Measurements from ENCODE around the gene KIAA1217. TPM values are rescaled to one million over a fixed set of nuclear protein-coding genes. Genes with fewer than 3 reads are reported as not detected.

The KIAA1217 gene
- total RNA-seq, 1 experiment from 2014 or later = 7.8 TPM

- DNase-seq (ENCODE audit: low read depth, low spot score) = no peak
- ChIA-PET CTCF (no interaction called here), POLR2A (no interaction called here), RAD21 (ENCODE audit: low non-redundant PET in 1 of 2, low total read pairs in 2 of 2, uncharacterized antibody in 2 of 2, unreplicated experiment in 2 of 2) (no interaction called here)
- Histone ChIP-seq H2AFZ (ENCODE audit: low read depth, low read length, poor library complexity, severe bottlenecking) (no peak overlapping the region), H3K36me3 (ENCODE audit: control insufficient read depth in 1 of 2, insufficient read depth in 2 of 2, low read length in 2 of 2) (no peaks in the 10 kb centered on the region), H4K20me1 (ENCODE audit: insufficient read depth) (no peaks in the 10 kb centered on the region), H3K9me2 (ENCODE audit: insufficient read depth) (no peaks in the 10 kb centered on the region), H3K9me3 (ENCODE audit: control insufficient read depth in 1 of 2, insufficient read depth in 1 of 2, low read depth in 1 of 2, low read length in 2 of 2) (no peaks in the 10 kb centered on the region), H3K4me3 (replicated peaks in 1 of 2; ENCODE audit: low read depth in 1 of 2, low read length in 2 of 2) (no peak overlapping the region), H3K27me3 (ENCODE audit: insufficient read depth, low read length) (peaks cover 7% of the 10 kb centered on the region; the same call in 1 of the 2 replicates), H3K79me2 (ENCODE audit: insufficient read depth, low read length) (no peaks in the 10 kb centered on the region), H3K27ac (ENCODE audit: low read depth, low read length) (no peak overlapping the region), H3K9ac (ENCODE audit: low read length) (no peak overlapping the region), H3K4me1 (ENCODE audit: control insufficient read depth in 1 of 2, insufficient read depth in 2 of 2, low read length in 2 of 2) (no peaks in the 10 kb centered on the region), H3K4me2 (ENCODE audit: low read length) (no peak overlapping the region)
- no TSS peak for BruUV-seq (replicated peaks)
- intact Hi-C loops (cut with micrococcal nuclease) = no loop called here
- ATAC-seq = no peak
- TF ChIP-seq, protein P1, sequence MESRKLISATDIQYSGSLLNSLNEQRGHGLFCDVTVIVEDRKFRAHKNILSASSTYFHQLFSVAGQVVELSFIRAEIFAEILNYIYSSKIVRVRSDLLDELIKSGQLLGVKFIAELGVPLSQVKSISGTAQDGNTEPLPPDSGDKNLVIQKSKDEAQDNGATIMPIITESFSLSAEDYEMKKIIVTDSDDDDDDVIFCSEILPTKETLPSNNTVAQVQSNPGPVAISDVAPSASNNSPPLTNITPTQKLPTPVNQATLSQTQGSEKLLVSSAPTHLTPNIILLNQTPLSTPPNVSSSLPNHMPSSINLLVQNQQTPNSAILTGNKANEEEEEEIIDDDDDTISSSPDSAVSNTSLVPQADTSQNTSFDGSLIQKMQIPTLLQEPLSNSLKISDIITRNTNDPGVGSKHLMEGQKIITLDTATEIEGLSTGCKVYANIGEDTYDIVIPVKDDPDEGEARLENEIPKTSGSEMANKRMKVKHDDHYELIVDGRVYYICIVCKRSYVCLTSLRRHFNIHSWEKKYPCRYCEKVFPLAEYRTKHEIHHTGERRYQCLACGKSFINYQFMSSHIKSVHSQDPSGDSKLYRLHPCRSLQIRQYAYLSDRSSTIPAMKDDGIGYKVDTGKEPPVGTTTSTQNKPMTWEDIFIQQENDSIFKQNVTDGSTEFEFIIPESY (IDR thresholded peaks at IDR 0.05; ENCODE audit: extremely low read depth, insufficient replicate concordance, low read length) = no peak
- TF ChIP-seq ZNF274 (IDR thresholded peaks at IDR 0.05; ENCODE audit: low read depth, low read length) = no peak
- TF ChIP-seq POLR2AphosphoS5 (IDR thresholded peaks at IDR 0.05; ENCODE audit: low read depth, low read length) = no peak
- TF ChIP-seq, protein P2, sequence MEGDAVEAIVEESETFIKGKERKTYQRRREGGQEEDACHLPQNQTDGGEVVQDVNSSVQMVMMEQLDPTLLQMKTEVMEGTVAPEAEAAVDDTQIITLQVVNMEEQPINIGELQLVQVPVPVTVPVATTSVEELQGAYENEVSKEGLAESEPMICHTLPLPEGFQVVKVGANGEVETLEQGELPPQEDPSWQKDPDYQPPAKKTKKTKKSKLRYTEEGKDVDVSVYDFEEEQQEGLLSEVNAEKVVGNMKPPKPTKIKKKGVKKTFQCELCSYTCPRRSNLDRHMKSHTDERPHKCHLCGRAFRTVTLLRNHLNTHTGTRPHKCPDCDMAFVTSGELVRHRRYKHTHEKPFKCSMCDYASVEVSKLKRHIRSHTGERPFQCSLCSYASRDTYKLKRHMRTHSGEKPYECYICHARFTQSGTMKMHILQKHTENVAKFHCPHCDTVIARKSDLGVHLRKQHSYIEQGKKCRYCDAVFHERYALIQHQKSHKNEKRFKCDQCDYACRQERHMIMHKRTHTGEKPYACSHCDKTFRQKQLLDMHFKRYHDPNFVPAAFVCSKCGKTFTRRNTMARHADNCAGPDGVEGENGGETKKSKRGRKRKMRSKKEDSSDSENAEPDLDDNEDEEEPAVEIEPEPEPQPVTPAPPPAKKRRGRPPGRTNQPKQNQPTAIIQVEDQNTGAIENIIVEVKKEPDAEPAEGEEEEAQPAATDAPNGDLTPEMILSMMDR (IDR thresholded peaks at IDR 0.05 in 2 of 3, conservative IDR thresholded peaks at IDR 0.05 in 1 of 3; ENCODE audit: borderline replicate concordance in 1 of 3, insufficient read depth in 1 of 3, low read depth in 2 of 3, low read length in 2 of 3) = no peak
- no peak for TF ChIP-seq REST (IDR thresholded peaks at IDR 0.05; ENCODE audit: low read depth)
- TF ChIP-seq SRF (IDR thresholded peaks at IDR 0.05; ENCODE audit: low read depth) = no peak
- no peak for TF ChIP-seq EZH2 (IDR thresholded peaks at IDR 0.05)
- TF ChIP-seq CBX3 (IDR thresholded peaks at IDR 0.05; ENCODE audit: low read depth) = no peak
- no peak for TF ChIP-seq JUND (IDR thresholded peaks at IDR 0.05)
- no peak for TF ChIP-seq SIN3A (IDR thresholded peaks at IDR 0.05; ENCODE audit: low read depth)
- no peak for TF ChIP-seq SP1 (IDR thresholded peaks at IDR 0.05; ENCODE audit: low read depth)
- no peak for TF ChIP-seq CEBPB (IDR thresholded peaks at IDR 0.05; ENCODE audit: low read depth)
- TF ChIP-seq EZH2phosphoT487 (IDR thresholded peaks at IDR 0.05; ENCODE audit: borderline replicate concordance) = no peak
- TF ChIP-seq, protein P3, sequence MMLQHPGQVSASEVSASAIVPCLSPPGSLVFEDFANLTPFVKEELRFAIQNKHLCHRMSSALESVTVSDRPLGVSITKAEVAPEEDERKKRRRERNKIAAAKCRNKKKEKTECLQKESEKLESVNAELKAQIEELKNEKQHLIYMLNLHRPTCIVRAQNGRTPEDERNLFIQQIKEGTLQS (IDR thresholded peaks at IDR 0.05) = no peak
- TF ChIP-seq TCF7L2 (IDR thresholded peaks at IDR 0.05; ENCODE audit: borderline replicate concordance, extremely low read depth, insufficient read depth, insufficient read length) = no peak
- TF ChIP-seq FOSL1 (IDR thresholded peaks at IDR 0.05; ENCODE audit: low read depth) = no peak
- TF ChIP-seq RAD21 (IDR thresholded peaks at IDR 0.05; ENCODE audit: low read depth) = no peak
- no peak for TF ChIP-seq ELF1 (IDR thresholded peaks at IDR 0.05; ENCODE audit: borderline replicate concordance, low read depth)
Measured at GRCh38 chr10:24255115-24255880, 46.4 kb downstream of the KIAA1217 start.
